Testis (tissue), 2 donors: ENCODE data around the gene PUM2.

Experiments used
- CTCF ChIP-seq, 3 experiments: fragments of 450-650 bp in 2 of 3; fragments of 200-600 bp in 1 of 3; sonication (generic) in 1 of 3; IDR thresholded peaks; one replicate each; pipeline ENCODE4 v1.5.1; 2016 to 2019; ENCODE audit warnings: antibody characterized with exemption in 3 of 3, mild to moderate bottlenecking in 2 of 3, moderate library complexity in 1 of 3
- POLR2A ChIP-seq: fragments of 450-650 bp; IDR thresholded peaks from one replicate; pipeline ENCODE4 v1.6.1; 2017; ENCODE audit warnings: antibody characterized with exemption, mild to moderate bottlenecking, moderate library complexity

- TF ChIP-seq CTCF (IDR thresholded peaks at IDR 0.05): no peak
- no peak for TF ChIP-seq POLR2A
Measured at GRCh38 chr2:20292984-20293383, 57.7 kb downstream of the PUM2 start.
